Measurements from ENCODE around the gene PNP. TPM values are rescaled to one million over a fixed set of nuclear protein-coding genes. Genes with fewer than 3 reads are reported as not detected.
"Not testable (repeated sequence)": the region's sequence is repeated elsewhere in the genome, so short reads cannot be mapped to it uniquely, and the experiment has no call there.

PNP gene
- total RNA-seq, 1 donor from 2014 or later, result 6.4 TPM

DNA sequence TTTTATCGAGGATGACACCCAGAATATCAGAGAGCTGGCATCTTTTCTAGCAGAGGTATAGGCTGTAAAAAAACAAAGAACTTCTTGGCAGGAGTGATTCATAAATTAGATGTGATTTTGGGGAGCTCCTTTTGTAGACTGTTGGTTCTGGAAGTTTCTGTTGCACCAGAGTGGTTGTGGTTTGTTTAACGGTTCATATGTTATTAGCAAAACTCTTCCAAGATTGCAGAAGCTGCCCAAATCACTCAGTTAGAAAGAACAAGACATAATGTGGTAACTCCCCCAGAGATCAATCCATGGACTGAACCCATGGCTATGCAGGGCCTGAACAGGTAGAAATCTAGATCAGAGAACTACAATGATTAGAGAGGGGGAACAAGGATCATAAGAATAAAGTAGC is 29.4 kb downstream of the PNP start:
- H3K4me1 ChIP-seq, result peaks cover 18% of the 10 kb centered on the region
- H3K9me3 ChIP-seq (replicated peaks), result no peaks in the 10 kb centered on the region
- no peaks in the 10 kb centered on the region for H3K36me3 ChIP-seq
- no peak for DNase-seq
- no peaks in the 10 kb centered on the region for H3K27me3 ChIP-seq (ENCODE audit: low read depth)
- H3K27ac ChIP-seq (replicated peaks), result peak overlapping the region; percentile 85
- TF ChIP-seq CTCF (IDR thresholded peaks at IDR 0.05; ENCODE audit: borderline replicate concordance), result no peak
- H3K4me3 ChIP-seq, result no peak overlapping the region
- intact Hi-C loops (cut with micrococcal nuclease), result no loop called here

- TF ChIP-seq CTCF (IDR thresholded peaks at IDR 0.05; ENCODE audit: borderline replicate concordance), result no peak
- Histone ChIP-seq H3K27ac (replicated peaks) (peak overlapping the region; percentile 85), H3K27me3 (ENCODE audit: low read depth) (no peaks in the 10 kb centered on the region)
Measured at GRCh38 chr14:20499108-20499507, 29.9 kb downstream of the PNP start.

DNA sequence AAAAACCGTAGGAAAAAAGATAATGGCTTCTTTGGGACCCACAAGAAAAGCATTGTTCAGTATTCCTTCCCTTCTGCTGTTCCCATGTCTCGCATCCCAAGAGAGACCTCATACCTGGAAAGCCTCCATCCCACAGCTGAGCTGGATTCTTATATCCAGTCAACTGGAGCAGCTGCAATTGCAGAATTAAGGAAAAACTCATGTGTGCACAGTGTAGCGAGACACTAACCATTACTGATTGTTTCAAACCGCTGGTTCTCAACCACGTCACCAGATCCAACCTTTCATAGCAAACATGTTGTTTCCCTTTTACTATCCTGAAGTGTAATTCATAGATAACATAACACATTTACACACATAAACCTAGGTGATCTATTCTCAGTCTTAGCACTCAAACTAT is 30.7 kb downstream of the PNP start:
- intact Hi-C loops (cut with micrococcal nuclease), result no loop called here
- Histone ChIP-seq H3K4me1 (peaks cover 18% of the 10 kb centered on the region), H3K9me3 (replicated peaks) (no peaks in the 10 kb centered on the region), H3K27me3 (ENCODE audit: low read depth) (no peaks in the 10 kb centered on the region), H3K27ac (replicated peaks) (peak overlapping the region; percentile 85), H3K36me3 (no peaks in the 10 kb centered on the region), H3K4me3 (no peak overlapping the region)
- DNase-seq, result no peak
- TF ChIP-seq CTCF (IDR thresholded peaks at IDR 0.05; ENCODE audit: borderline replicate concordance), result no peak

More at GRCh38 chr14:20499108-20499507, 29.9 kb downstream of the PNP start:
- H3K36me3 ChIP-seq, result no peaks in the 10 kb centered on the region
- intact Hi-C loops (cut with micrococcal nuclease), result no loop called here
- no peak for DNase-seq
- peaks cover 18% of the 10 kb centered on the region for H3K4me1 ChIP-seq
- no peaks in the 10 kb centered on the region for H3K9me3 ChIP-seq (replicated peaks)
- no peak overlapping the region for H3K4me3 ChIP-seq

DNA sequence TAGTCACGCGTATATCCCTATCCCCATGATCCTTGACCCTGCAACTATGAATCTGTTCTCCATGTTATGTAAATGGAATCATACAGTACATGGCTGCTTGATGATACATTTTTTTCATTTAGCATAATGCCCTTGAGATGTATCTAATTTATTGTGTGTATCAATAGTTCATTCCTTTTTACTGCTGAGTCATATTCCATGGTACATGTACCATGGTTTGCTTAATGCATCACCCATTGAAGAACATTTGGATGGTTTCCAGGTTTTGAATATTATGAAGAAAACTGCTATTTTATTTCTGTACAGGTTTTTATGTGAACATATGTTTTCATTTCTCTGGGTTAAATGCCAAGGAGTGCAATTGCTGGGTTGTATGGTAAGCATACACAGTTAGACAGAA is 32.1 kb downstream of the PNP start:
- H3K27me3 ChIP-seq (ENCODE audit: low read depth), result no peaks in the 10 kb centered on the region
- H3K27ac ChIP-seq (replicated peaks), result no peak overlapping the region
- intact Hi-C loops (cut with micrococcal nuclease), result no loop called here
- TF ChIP-seq CTCF (IDR thresholded peaks at IDR 0.05; ENCODE audit: borderline replicate concordance), result no peak
- H3K4me3 ChIP-seq, result no peak overlapping the region
- no peaks in the 10 kb centered on the region for H3K9me3 ChIP-seq (replicated peaks)
- no peaks in the 10 kb centered on the region for H3K36me3 ChIP-seq
- DNase-seq, result no peak
- peaks cover 18% of the 10 kb centered on the region for H3K4me1 ChIP-seq

DNA sequence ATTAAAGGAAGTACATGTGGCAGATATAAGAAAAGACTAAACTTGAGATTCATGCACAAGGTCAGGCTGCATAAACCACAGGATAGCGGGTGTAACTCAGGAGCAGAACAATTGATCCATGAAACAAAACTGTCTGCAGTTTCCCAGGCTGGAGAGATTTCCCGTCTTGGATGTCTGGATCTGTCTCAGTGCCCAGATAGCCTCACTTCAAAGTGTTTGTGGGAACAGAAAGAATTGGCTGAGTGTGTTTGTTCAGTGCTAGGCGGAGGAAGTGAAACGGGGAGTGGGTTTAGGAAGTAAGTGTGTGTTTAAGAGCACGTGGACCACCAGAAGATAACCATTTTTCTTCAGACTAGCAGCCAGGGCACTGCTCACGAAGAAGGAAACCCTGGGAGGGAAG is 34.7 kb downstream of the PNP start:
- no peak for DNase-seq
- H3K4me3 ChIP-seq, result no peak overlapping the region

DNA sequence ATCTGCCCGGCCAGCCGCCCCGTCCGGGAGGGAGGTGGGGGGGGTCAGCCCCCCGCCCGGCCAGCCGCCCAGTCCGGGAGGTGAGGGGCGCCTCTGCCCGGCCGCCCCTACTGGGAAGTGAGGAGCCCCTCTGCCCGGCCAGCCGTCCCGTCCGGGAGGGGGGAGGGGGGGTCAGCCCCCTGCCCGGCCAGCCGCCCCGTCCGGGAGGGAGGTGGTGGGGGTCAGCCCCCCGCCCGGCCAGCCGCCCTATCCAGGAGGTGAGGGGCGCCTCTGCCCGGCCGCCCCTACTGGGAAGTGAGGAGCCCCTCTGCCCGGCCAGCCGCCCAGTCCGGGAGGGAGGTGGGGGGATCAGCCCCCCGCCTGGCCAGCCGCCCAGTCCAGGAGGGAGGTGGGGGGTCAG is 37.1 kb downstream of the PNP start:
- H3K27ac ChIP-seq (replicated peaks); H3K4me1 ChIP-seq; H3K27me3 ChIP-seq (ENCODE audit: low read depth); intact Hi-C loops (cut with micrococcal nuclease); H3K4me3 ChIP-seq; DNase-seq; H3K36me3 ChIP-seq; H3K9me3 ChIP-seq (replicated peaks): not testable (repeated sequence)

More for the DNA sequence above, 34.7 kb downstream of the PNP start:
- no peaks in the 10 kb centered on the region for H3K9me3 ChIP-seq (replicated peaks)
- H3K36me3 ChIP-seq, result no peaks in the 10 kb centered on the region
- peaks cover 8% of the 10 kb centered on the region for H3K4me1 ChIP-seq
- intact Hi-C loops (cut with micrococcal nuclease), result no loop called here
- no peak for TF ChIP-seq CTCF (IDR thresholded peaks at IDR 0.05; ENCODE audit: borderline replicate concordance)
- H3K27ac ChIP-seq (replicated peaks), result peak overlapping the region; percentile 56
- no peaks in the 10 kb centered on the region for H3K27me3 ChIP-seq (ENCODE audit: low read depth)

GRCh38 chr14:20506752-20507151 is 37.5 kb downstream of the PNP start:
- H3K4me3 ChIP-seq; H3K27ac ChIP-seq (replicated peaks); H3K36me3 ChIP-seq; intact Hi-C loops (cut with micrococcal nuclease); H3K27me3 ChIP-seq (ENCODE audit: low read depth); H3K9me3 ChIP-seq (replicated peaks); DNase-seq; H3K4me1 ChIP-seq: not testable (repeated sequence)

GRCh38 chr14:20507537-20507936 is 38.3 kb downstream of the PNP start:
- H3K27ac ChIP-seq (replicated peaks); H3K27me3 ChIP-seq (ENCODE audit: low read depth); intact Hi-C loops (cut with micrococcal nuclease); H3K9me3 ChIP-seq (replicated peaks); H3K4me1 ChIP-seq; DNase-seq; H3K4me3 ChIP-seq; H3K36me3 ChIP-seq: not testable (repeated sequence)

All from left ventricle myocardium inferior (tissue), 1 donor.